HL-60 (cell line): ENCODE data around the gene NPM1.

Experiments
- CTCF ChIP-seq: IDR thresholded peaks from one replicate; pipeline ENCODE4 v1.5.1; 2011; ENCODE audit warnings: low read length, control low read depth, inconsistent platforms; ENCODE audit not compliant: insufficient read depth
- POLR2AphosphoS5 ChIP-seq: IDR thresholded peaks from 2 replicates; pipeline ENCODE4 v1.6.1; 2012; ENCODE audit warnings: low read depth

GRCh38 chr5:171386861-171387344 lies 746 bp upstream of the NPM1 start:
- TF ChIP-seq POLR2AphosphoS5 (no peak), CTCF (no peak)
